Mesenchymal stem cell (in vitro differentiated cells and primary cell): ENCODE results near the gene TBL2.
"Not testable (repeated sequence)": the region's sequence is repeated elsewhere in the genome, so short reads cannot be mapped to it uniquely, and the experiment has no call there.

Source experiments
- DNase-seq: peaks from one replicate; pipeline ENCODE4 v3.0.0-alpha.2; 2013
- H2AFZ ChIP-seq: one replicate; pipeline ENCODE4 v1.6.1; 2013; ENCODE audit warnings: low read depth, mild to moderate bottlenecking, control low read depth, inconsistent platforms, low read length, moderate library complexity
- H2AK5ac ChIP-seq: 2 replicates; pipeline ENCODE4 v1.6.1; 2013; ENCODE audit warnings: low read length, moderate library complexity, mild to moderate bottlenecking, inconsistent platforms; ENCODE audit not compliant: severe bottlenecking
- H2BK120ac ChIP-seq: one replicate; pipeline ENCODE4 v1.6.1; 2013; ENCODE audit warnings: low read depth, mild to moderate bottlenecking, inconsistent platforms, low read length, moderate library complexity
- H2BK12ac ChIP-seq, 2 experiments: one replicate each; pipeline ENCODE4 v1.6.1; 2013; ENCODE audit warnings: inconsistent platforms in 2 of 2, low read length in 2 of 2, mild to moderate bottlenecking in 2 of 2, moderate library complexity in 2 of 2, control low read depth in 1 of 2
- H2BK15ac ChIP-seq: one replicate; pipeline ENCODE4 v1.6.1; 2013; ENCODE audit warnings: mild to moderate bottlenecking, low read depth, inconsistent platforms; ENCODE audit not compliant: poor library complexity, severe bottlenecking
- H2BK5ac ChIP-seq: 2 replicates; pipeline ENCODE4 v1.6.1; 2013; ENCODE audit warnings: low read depth, mild to moderate bottlenecking, low read length, control low read depth, inconsistent platforms; ENCODE audit not compliant: poor library complexity, severe bottlenecking
- H3K14ac ChIP-seq, 2 experiments: one replicate each; pipeline ENCODE4 v1.6.1; 2013; ENCODE audit warnings: inconsistent platforms in 2 of 2, low read length in 2 of 2, control low read depth in 1 of 2, mild to moderate bottlenecking in 1 of 2, moderate library complexity in 1 of 2
- H3K18ac ChIP-seq, 2 experiments: one replicate each; pipeline ENCODE4 v1.6.1; 2013; ENCODE audit warnings: inconsistent platforms in 2 of 2, low read length in 2 of 2, control low read depth in 1 of 2, low read depth in 1 of 2, mild to moderate bottlenecking in 1 of 2
- H3K23ac ChIP-seq, 2 experiments: one replicate each; pipeline ENCODE4 v1.6.1; 2013; ENCODE audit warnings: inconsistent platforms in 2 of 2, low read length in 2 of 2, mild to moderate bottlenecking in 2 of 2, moderate library complexity in 2 of 2, control low read depth in 1 of 2
- H3K27ac ChIP-seq: 2 replicates; pipeline ENCODE4 v1.5.1; 2013; ENCODE audit warnings: mild to moderate bottlenecking, moderate library complexity, low read length, control low read depth, inconsistent platforms; ENCODE audit not compliant: poor library complexity, severe bottlenecking
- H3K27me3 ChIP-seq, 2 experiments: 2 replicates each; pipeline versions ENCODE4 v1.6.1 to v1.7.0; 2013; ENCODE audit warnings: low read length in 2 of 2, mild to moderate bottlenecking in 2 of 2, moderate library complexity in 2 of 2, control low read depth in 1 of 2, inconsistent platforms in 1 of 2; ENCODE audit not compliant: control insufficient read depth in 1 of 2, insufficient read depth in 1 of 2
- H3K36me3 ChIP-seq, 2 experiments: 2 replicates each; pipeline versions ENCODE4 v1.6.1 to v1.7.0; 2013; ENCODE audit warnings: low read length in 2 of 2, control low read depth in 1 of 2, inconsistent platforms in 1 of 2, low read depth in 1 of 2, mild to moderate bottlenecking in 1 of 2; ENCODE audit not compliant: insufficient read depth in 2 of 2, control insufficient read depth in 1 of 2
- H3K4ac ChIP-seq, 2 experiments: one replicate each; pipeline ENCODE4 v1.6.1; 2013; ENCODE audit warnings: inconsistent platforms in 2 of 2, low read length in 2 of 2, mild to moderate bottlenecking in 2 of 2, moderate library complexity in 2 of 2, control low read depth in 1 of 2, low read depth in 1 of 2
- H3K4me1 ChIP-seq: 2 replicates; pipeline ENCODE4 v1.6.1; 2013; ENCODE audit warnings: low read depth, low read length, control low read depth; ENCODE audit not compliant: control insufficient read depth, insufficient read depth
- H3K4me2 ChIP-seq: 2 replicates; pipeline ENCODE4 v1.6.1; 2013; ENCODE audit warnings: low read length, mild to moderate bottlenecking, inconsistent platforms; ENCODE audit not compliant: poor library complexity, severe bottlenecking
- H3K4me3 ChIP-seq, 2 experiments: 2 replicates each; pipeline versions ENCODE4 v1.5.1 to v1.7.0; 2013; ENCODE audit warnings: low read length in 2 of 2, mild to moderate bottlenecking in 2 of 2, control low read depth in 1 of 2, low read depth in 1 of 2; ENCODE audit not compliant: insufficient read depth in 1 of 2
- H3K79me1 ChIP-seq: replicated peaks from 2 replicates; pipeline ENCODE4 v1.6.1; 2013; ENCODE audit warnings: mild to moderate bottlenecking, control low read depth, low read length, inconsistent platforms; ENCODE audit not compliant: poor library complexity, severe bottlenecking
- H3K9ac ChIP-seq: 2 replicates; pipeline ENCODE4 v1.7.0; 2013; ENCODE audit warnings: mild to moderate bottlenecking, low read length, moderate library complexity
- H3K9me3 ChIP-seq: 2 replicates; pipeline ENCODE4 v1.7.0; 2013; ENCODE audit warnings: mild to moderate bottlenecking, low read length; ENCODE audit not compliant: control insufficient read depth
- H4K8ac ChIP-seq: one replicate; pipeline ENCODE4 v1.6.1; 2013; ENCODE audit warnings: inconsistent platforms, mild to moderate bottlenecking, low read length, moderate library complexity
- H4K91ac ChIP-seq: one replicate; pipeline ENCODE4 v1.6.1; 2013; ENCODE audit warnings: mild to moderate bottlenecking, low read length, inconsistent platforms
- WGBS: methylation state at CpG from one replicate; pipeline ENCODE4 v1.1.7; 2013; ENCODE audit warnings: mixed read lengths; 5-methylcytosine and 5-hydroxymethylcytosine counted together

The TBL2 gene

DNA sequence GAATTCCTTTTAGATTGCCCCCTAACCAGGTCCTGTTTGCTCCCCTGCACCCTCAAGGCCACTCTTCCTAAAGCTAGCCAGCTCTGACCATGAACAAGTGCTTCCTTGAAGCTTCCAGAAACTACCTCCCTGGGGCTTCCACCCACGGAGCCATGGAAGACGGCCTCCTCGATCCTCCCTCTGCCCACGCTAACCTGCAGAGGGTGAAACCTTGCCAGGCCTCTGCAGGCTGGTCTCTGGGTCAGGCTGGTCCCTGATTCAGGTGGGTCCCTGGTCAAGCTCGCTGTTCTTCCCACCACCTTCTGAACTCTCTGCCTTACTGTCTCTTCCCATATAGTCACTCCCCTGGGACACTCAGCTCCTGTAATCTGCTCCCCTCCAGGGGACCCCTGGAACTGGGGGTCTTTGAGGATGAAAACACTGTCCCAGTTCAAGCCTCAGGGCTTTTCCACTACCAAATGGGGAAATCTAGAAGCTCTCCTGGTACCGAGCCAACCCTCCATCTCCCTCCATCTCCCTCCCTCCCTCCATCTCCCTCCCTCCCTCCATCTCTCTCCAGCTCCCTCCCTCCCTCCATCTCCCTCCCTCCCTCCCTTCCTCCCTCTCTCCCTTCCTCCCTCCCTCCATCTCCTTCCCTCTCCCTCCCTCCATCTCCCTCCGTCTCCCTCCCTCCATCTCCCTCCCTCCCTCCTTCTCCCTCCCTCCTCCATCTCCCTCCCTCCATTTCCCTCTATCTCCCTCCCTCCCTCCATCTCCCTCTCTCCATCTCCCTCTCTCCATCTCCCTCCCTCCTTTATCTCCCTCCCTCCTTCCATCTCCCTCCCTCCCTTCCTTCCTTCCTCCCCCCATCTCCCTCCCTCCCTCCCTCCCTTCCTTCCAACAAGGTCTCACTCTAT, 43.0 kb upstream of the TBL2 start:
- Histone ChIP-seq H3K23ac (no peak overlapping the region), H3K36me3 (no peaks in the 10 kb centered on the region), H4K91ac (no peak overlapping the region), H2AK5ac (no peak overlapping the region), H2BK5ac (no peak overlapping the region), H3K9ac (no peak overlapping the region), H2BK12ac (no peak overlapping the region), H3K9me3 (no peaks in the 10 kb centered on the region), H2BK120ac (no peak overlapping the region), H3K27ac (no peak overlapping the region), H2AFZ (no peak overlapping the region), H3K14ac (no peak overlapping the region), H3K4me3 (no peak overlapping the region), H3K79me1 (no peaks in the 10 kb centered on the region), H3K27me3 (peaks cover 41 to 44% of the 10 kb centered on the region in 2 experiments), H4K8ac (no peak overlapping the region), H3K18ac (no peak overlapping the region), H3K4me2 (no peak overlapping the region), H3K4me1 (peaks cover 17% of the 10 kb centered on the region), H2BK15ac (no peak overlapping the region), H3K4ac (no peak overlapping the region)
- DNase-seq = no peak
- 79% methylated on average over 7 of the region's 7 CpGs for WGBS

DNA sequence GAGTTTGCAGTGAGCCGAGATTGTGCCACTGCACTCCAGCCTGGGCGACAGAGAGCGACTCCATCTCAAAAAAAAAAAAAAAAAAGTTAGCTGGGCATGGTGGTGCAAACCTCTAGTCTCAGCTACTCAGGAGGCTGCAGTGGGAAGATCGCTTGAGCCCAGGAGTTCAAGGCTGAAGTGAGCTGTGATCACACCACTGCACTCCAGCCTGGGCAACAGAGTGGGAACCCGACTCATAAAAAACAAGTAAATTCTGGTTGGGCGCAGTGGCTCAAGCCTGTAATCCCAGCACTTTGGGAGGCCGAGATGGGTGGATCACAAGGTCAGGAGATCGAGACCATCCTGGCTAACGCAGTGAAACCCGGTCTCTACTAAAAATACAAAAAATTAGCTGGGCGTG, 41.0 kb upstream of the TBL2 start:
- H3K9ac ChIP-seq, H3K4me3 ChIP-seq, H3K18ac ChIP-seq, H4K91ac ChIP-seq, H2BK12ac ChIP-seq, H2BK5ac ChIP-seq, H3K9me3 ChIP-seq, DNase-seq, H2AFZ ChIP-seq, H2AK5ac ChIP-seq, H3K14ac ChIP-seq, H3K36me3 ChIP-seq, H3K4me2 ChIP-seq, H2BK120ac ChIP-seq, H3K23ac ChIP-seq, H4K8ac ChIP-seq, H3K4ac ChIP-seq, H3K27ac ChIP-seq, H2BK15ac ChIP-seq, H3K79me1 ChIP-seq: not testable (repeated sequence)
- Histone ChIP-seq H3K27me3 (peaks cover 30 to 32% of the 10 kb centered on the region in 2 experiments), H3K4me1 (peaks cover 16% of the 10 kb centered on the region)
- WGBS = 88% methylated on average over 7 of the region's 11 CpGs

DNA sequence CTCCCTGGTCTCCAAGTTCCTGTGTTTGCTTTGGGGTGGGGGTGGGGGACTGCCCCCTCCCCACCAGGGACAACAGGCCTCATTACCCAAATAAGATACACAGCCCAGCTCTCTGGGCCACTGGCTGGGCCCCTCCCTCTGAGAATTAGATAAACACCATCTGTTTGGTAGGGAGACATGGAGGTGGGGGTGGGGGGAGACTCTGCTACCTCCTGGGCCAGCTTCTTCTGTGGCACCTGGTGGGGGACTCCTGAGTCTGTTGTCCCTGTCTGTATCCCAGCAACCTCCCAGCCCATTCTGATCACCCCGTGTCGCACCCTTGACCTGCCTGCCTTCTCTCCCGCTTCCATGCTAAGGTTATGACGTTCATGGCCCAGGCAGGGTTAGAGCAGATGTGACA, 40.2 kb upstream of the TBL2 start:
- Histone ChIP-seq H3K4me3 (no peak overlapping the region), H2AFZ (no peak overlapping the region), H2BK15ac (no peak overlapping the region), H2BK120ac (no peak overlapping the region), H3K4me1 (peaks cover 9% of the 10 kb centered on the region), H2BK5ac (no peak overlapping the region), H2AK5ac (no peak overlapping the region), H4K91ac (no peak overlapping the region), H3K27me3 (peaks cover 29 to 30% of the 10 kb centered on the region in 2 experiments), H3K79me1 (no peaks in the 10 kb centered on the region), H3K9me3 (no peaks in the 10 kb centered on the region), H3K9ac (no peak overlapping the region), H3K18ac (no peak overlapping the region), H3K36me3 (no peaks in the 10 kb centered on the region), H3K14ac (no peak overlapping the region), H3K4me2 (no peak overlapping the region), H4K8ac (no peak overlapping the region), H3K27ac (no peak overlapping the region), H3K23ac (no peak overlapping the region), H3K4ac (no peak overlapping the region), H2BK12ac (no peak overlapping the region)
- 64% methylated on average over 4 of the region's 4 CpGs for WGBS
- no peak for DNase-seq

DNA sequence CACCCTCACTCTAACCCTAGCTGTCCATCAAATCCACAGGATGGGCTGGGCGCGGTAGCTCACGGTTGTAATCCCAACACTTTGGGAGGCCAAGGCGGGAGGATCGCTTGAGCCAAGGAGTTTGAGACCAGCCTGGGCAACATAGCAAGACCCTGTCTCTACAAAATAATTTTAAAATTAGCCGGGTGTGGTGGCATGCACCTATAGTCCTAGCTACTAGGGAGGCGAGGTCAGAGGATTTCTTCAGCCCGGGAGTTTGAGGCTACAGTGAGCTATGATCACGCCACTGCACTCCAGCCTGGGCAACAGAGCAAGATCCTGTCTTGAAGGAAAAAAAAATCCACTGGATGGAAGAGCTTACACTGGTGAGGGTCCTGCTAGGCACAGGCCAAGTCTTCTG, 39.1 kb upstream of the TBL2 start:
- not testable (repeated sequence) for H4K8ac ChIP-seq, H3K27ac ChIP-seq, H3K79me1 ChIP-seq, H3K14ac ChIP-seq, H3K9ac ChIP-seq, H2AFZ ChIP-seq, H4K91ac ChIP-seq, H3K18ac ChIP-seq, H3K9me3 ChIP-seq, H2BK5ac ChIP-seq, H3K4ac ChIP-seq, H2BK120ac ChIP-seq, H3K36me3 ChIP-seq, H3K4me3 ChIP-seq, H2BK15ac ChIP-seq, H3K23ac ChIP-seq, H2BK12ac ChIP-seq, DNase-seq, H3K4me2 ChIP-seq, H2AK5ac ChIP-seq, H3K4me1 ChIP-seq
- 95% methylated on average over 9 of the region's 9 CpGs for WGBS
- peaks cover 19 to 20% of the 10 kb centered on the region in 2 experiments for H3K27me3 ChIP-seq
